Measurements from ENCODE around the gene AFF4. TPM values are rescaled to one million over a fixed set of nuclear protein-coding genes. Genes with fewer than 3 reads are reported as not detected.

Gene AFF4
- total and polyA plus RNA-seq, 2 experiments from 2014 or later = 31.3 to 46.3 TPM

DNA sequence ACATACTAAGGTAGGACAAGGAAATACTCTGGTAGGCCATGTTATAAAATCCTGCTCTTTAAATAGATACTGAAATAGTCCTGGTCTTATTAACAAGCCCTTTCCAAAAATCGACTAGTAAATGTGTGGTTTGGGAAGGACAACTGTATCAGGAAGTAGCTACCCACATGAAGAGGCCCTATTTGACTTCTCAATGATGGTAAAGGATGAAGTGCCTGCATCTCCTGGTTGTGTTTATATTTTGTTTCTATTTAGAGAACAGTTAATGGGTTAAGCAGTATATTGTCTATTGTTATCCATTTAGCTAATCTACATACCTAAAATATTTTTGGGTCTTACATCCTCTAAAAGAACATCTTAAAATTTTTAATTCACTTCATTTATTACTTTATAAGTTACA is 109.6 kb downstream of the AFF4 start:
- Mint-ChIP-seq H3K27ac (no peak overlapping the region), H3K36me3 (ENCODE audit: low read depth) (no peaks in the 10 kb centered on the region), H3K27me3 (ENCODE audit: insufficient read depth, low read depth, poor library complexity) (peaks cover 1% of the 10 kb centered on the region), H3K4me1 (peaks cover 5% of the 10 kb centered on the region; the same call in 2 of the 3 replicates), H3K9me3 (no peaks in the 10 kb centered on the region), H3K4me3 (no peak overlapping the region)
- no peak overlapping the region for H3K4me3 ChIP-seq
- H3F3A ChIP-seq (replicated peaks; ENCODE audit: low read depth) = no peaks in the 10 kb centered on the region
- H2AFZ ChIP-seq = no peak overlapping the region
- H3K4me2 ChIP-seq = no peak overlapping the region
- no peaks in the 10 kb centered on the region for H4K20me1 ChIP-seq (replicated peaks; ENCODE audit: insufficient read depth)
- no peaks in the 10 kb centered on the region for H3K79me2 ChIP-seq (replicated peaks; ENCODE audit: insufficient read depth)
- TF ChIP-seq STAT1 (IDR thresholded peaks at IDR 0.05; ENCODE audit: unreplicated experiment) (no peak), POLR2AphosphoS5 (IDR thresholded peaks at IDR 0.05; ENCODE audit: low read depth) (no peak), EZH2 (IDR thresholded peaks at IDR 0.05; ENCODE audit: low read depth, unreplicated experiment) (no peak), ZNF114 (CRISPR knock-in tag; IDR thresholded peaks at IDR 0.05) (no peak), EZH2phosphoT487 (IDR thresholded peaks at IDR 0.05; ENCODE audit: unreplicated experiment) (no peak), CREB1 (CRISPR knock-in tag; IDR thresholded peaks at IDR 0.05; ENCODE audit: low read depth) (no peak), ZNF331 (CRISPR knock-in tag; IDR thresholded peaks at IDR 0.05; ENCODE audit: low read depth) (no peak), NANOG (IDR thresholded peaks at IDR 0.05; ENCODE audit: borderline replicate concordance) (no peak), JUNB (IDR thresholded peaks at IDR 0.05; ENCODE audit: unreplicated experiment) (no peak)
- TF ChIP-seq, protein P1, sequence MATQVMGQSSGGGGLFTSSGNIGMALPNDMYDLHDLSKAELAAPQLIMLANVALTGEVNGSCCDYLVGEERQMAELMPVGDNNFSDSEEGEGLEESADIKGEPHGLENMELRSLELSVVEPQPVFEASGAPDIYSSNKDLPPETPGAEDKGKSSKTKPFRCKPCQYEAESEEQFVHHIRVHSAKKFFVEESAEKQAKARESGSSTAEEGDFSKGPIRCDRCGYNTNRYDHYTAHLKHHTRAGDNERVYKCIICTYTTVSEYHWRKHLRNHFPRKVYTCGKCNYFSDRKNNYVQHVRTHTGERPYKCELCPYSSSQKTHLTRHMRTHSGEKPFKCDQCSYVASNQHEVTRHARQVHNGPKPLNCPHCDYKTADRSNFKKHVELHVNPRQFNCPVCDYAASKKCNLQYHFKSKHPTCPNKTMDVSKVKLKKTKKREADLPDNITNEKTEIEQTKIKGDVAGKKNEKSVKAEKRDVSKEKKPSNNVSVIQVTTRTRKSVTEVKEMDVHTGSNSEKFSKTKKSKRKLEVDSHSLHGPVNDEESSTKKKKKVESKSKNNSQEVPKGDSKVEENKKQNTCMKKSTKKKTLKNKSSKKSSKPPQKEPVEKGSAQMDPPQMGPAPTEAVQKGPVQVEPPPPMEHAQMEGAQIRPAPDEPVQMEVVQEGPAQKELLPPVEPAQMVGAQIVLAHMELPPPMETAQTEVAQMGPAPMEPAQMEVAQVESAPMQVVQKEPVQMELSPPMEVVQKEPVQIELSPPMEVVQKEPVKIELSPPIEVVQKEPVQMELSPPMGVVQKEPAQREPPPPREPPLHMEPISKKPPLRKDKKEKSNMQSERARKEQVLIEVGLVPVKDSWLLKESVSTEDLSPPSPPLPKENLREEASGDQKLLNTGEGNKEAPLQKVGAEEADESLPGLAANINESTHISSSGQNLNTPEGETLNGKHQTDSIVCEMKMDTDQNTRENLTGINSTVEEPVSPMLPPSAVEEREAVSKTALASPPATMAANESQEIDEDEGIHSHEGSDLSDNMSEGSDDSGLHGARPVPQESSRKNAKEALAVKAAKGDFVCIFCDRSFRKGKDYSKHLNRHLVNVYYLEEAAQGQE (IDR thresholded peaks at IDR 0.05; ENCODE audit: unreplicated experiment) = no peak
- TF ChIP-seq, protein P2, sequence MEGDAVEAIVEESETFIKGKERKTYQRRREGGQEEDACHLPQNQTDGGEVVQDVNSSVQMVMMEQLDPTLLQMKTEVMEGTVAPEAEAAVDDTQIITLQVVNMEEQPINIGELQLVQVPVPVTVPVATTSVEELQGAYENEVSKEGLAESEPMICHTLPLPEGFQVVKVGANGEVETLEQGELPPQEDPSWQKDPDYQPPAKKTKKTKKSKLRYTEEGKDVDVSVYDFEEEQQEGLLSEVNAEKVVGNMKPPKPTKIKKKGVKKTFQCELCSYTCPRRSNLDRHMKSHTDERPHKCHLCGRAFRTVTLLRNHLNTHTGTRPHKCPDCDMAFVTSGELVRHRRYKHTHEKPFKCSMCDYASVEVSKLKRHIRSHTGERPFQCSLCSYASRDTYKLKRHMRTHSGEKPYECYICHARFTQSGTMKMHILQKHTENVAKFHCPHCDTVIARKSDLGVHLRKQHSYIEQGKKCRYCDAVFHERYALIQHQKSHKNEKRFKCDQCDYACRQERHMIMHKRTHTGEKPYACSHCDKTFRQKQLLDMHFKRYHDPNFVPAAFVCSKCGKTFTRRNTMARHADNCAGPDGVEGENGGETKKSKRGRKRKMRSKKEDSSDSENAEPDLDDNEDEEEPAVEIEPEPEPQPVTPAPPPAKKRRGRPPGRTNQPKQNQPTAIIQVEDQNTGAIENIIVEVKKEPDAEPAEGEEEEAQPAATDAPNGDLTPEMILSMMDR (conservative IDR thresholded peaks at IDR 0.05; ENCODE audit: low read depth in 2 of 2) = no peak
- TF ChIP-seq, protein P3, sequence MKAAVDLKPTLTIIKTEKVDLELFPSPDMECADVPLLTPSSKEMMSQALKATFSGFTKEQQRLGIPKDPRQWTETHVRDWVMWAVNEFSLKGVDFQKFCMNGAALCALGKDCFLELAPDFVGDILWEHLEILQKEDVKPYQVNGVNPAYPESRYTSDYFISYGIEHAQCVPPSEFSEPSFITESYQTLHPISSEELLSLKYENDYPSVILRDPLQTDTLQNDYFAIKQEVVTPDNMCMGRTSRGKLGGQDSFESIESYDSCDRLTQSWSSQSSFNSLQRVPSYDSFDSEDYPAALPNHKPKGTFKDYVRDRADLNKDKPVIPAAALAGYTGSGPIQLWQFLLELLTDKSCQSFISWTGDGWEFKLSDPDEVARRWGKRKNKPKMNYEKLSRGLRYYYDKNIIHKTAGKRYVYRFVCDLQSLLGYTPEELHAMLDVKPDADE (IDR thresholded peaks at IDR 0.05) = no peak
- TF ChIP-seq, protein P4, sequence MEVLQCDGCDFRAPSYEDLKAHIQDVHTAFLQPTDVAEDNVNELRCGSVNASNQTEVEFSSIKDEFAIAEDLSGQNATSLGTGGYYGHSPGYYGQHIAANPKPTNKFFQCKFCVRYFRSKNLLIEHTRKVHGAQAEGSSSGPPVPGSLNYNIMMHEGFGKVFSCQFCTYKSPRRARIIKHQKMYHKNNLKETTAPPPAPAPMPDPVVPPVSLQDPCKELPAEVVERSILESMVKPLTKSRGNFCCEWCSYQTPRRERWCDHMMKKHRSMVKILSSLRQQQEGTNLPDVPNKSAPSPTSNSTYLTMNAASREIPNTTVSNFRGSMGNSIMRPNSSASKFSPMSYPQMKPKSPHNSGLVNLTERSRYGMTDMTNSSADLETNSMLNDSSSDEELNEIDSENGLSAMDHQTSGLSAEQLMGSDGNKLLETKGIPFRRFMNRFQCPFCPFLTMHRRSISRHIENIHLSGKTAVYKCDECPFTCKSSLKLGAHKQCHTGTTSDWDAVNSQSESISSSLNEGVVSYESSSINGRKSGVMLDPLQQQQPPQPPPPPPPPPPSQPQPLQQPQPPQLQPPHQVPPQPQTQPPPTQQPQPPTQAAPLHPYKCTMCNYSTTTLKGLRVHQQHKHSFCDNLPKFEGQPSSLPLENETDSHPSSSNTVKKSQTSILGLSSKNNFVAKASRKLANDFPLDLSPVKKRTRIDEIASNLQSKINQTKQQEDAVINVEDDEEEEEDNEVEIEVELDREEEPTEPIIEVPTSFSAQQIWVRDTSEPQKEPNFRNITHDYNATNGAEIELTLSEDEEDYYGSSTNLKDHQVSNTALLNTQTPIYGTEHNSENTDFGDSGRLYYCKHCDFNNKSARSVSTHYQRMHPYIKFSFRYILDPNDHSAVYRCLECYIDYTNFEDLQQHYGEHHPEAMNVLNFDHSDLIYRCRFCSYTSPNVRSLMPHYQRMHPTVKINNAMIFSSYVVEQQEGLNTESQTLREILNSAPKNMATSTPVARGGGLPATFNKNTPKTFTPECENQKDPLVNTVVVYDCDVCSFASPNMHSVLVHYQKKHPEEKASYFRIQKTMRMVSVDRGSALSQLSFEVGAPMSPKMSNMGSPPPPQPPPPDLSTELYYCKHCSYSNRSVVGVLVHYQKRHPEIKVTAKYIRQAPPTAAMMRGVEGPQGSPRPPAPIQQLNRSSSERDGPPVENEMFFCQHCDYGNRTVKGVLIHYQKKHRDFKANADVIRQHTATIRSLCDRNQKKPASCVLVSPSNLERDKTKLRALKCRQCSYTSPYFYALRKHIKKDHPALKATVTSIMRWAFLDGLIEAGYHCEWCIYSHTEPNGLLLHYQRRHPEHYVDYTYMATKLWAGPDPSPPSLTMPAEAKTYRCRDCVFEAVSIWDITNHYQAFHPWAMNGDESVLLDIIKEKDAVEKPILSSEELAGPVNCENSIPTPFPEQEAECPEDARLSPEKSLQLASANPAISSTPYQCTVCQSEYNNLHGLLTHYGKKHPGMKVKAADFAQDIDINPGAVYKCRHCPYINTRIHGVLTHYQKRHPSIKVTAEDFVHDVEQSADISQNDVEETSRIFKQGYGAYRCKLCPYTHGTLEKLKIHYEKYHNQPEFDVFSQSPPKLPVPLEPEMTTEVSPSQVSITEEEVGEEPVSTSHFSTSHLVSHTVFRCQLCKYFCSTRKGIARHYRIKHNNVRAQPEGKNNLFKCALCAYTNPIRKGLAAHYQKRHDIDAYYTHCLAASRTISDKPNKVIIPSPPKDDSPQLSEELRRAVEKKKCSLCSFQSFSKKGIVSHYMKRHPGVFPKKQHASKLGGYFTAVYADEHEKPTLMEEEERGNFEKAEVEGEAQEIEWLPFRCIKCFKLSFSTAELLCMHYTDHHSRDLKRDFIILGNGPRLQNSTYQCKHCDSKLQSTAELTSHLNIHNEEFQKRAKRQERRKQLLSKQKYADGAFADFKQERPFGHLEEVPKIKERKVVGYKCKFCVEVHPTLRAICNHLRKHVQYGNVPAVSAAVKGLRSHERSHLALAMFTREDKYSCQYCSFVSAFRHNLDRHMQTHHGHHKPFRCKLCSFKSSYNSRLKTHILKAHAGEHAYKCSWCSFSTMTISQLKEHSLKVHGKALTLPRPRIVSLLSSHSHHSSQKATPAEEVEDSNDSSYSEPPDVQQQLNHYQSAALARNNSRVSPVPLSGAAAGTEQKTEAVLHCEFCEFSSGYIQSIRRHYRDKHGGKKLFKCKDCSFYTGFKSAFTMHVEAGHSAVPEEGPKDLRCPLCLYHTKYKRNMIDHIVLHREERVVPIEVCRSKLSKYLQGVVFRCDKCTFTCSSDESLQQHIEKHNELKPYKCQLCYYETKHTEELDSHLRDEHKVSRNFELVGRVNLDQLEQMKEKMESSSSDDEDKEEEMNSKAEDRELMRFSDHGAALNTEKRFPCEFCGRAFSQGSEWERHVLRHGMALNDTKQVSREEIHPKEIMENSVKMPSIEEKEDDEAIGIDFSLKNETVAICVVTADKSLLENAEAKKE (CRISPR knock-in tag; IDR thresholded peaks at IDR 0.05) = no peak
- peaks cover 10% of the 10 kb centered on the region; the same call in 1 of the 2 replicates for H3K4me1 ChIP-seq (ENCODE audit: insufficient read depth)
- no peak overlapping the region for H3K27ac ChIP-seq (ENCODE audit: low read depth)
- no peaks in the 10 kb centered on the region for H3K36me3 ChIP-seq (ENCODE audit: insufficient read depth)
- DNase-seq (ENCODE audit: low spot score) (no peak), ATAC-seq (no peak)
- H3K27me3 ChIP-seq (ENCODE audit: insufficient read depth) = no peaks in the 10 kb centered on the region
- H3K9me2 ChIP-seq (ENCODE audit: insufficient read depth) = no peaks in the 10 kb centered on the region

Measured in GM23338 (cell line).